Transverse colon (tissue), 3 donors: Measurements from ENCODE around the gene TRIM8.

Experiments
- CTCF ChIP-seq, 5 experiments: fragments of 200-600 bp in 3 of 5; fragments of 450-650 bp in 2 of 5; sonication (generic) in 3 of 5; IDR thresholded peaks; 1 replicate in 2 of 5; 2 replicates in 3 of 5; pipeline ENCODE4 v1.5.1; 2016 to 2017; ENCODE audit warnings: antibody characterized with exemption in 5 of 5, inconsistent platforms in 3 of 5, mild to moderate bottlenecking in 2 of 5, moderate library complexity in 1 of 5
- EP300 ChIP-seq: sonication (generic); formaldehyde crosslinking; IDR thresholded peaks from one replicate; pipeline ENCODE4 v1.6.1; 2017; ENCODE audit warnings: antibody characterized with exemption, low read depth
- POLR2A ChIP-seq: fragments of 450-650 bp; IDR thresholded peaks from one replicate; pipeline ENCODE4 v1.6.1; 2016; ENCODE audit warnings: antibody characterized with exemption, mild to moderate bottlenecking, moderate library complexity

- TF ChIP-seq EP300 (no peak), POLR2A (no peak), CTCF (IDR thresholded peaks at IDR 0.05) (no peak)
Observed at GRCh38 chr10:102597131-102597991, 46.9 kb upstream of the TRIM8 start.
